Measurements from ENCODE around the gene RPL10. TPM values are rescaled to one million over a fixed set of nuclear protein-coding genes. Genes with fewer than 3 reads are reported as not detected.

Gene RPL10
- 1,000 to 10,000 TPM; 2,998 to 4,750 TPM for polyA plus RNA-seq

GRCh38 chrX:154397888-154398667, at the start of gene RPL10:
TSS of gene RPL10 (plus strand) at chrX:154398377. CDS start at chrX:154398520, 143 bp downstream.
- no peaks in the 10 kb centered on the region for H3K27me3 ChIP-seq (ENCODE audit: control insufficient read depth in 1 of 2, insufficient read depth in 2 of 2, low read length in 2 of 2)
- peaks cover 0 to 3% of the 10 kb centered on the region in 2 donors for H3K9me3 ChIP-seq (ENCODE audit: control insufficient read depth in 2 of 2, insufficient read depth in 1 of 2, low read depth in 1 of 2, low read length in 1 of 2)
- WGBS, 2 donors: 0 to 32% methylated on average over 69 of the region's 69 CpGs
- H3K36me3 ChIP-seq (ENCODE audit: control insufficient read depth in 2 of 2, insufficient read depth in 2 of 2, low read length in 1 of 2): peaks cover 0 to 15% of the 10 kb centered on the region in 2 donors
- peak within 1 kb of the TSS; percentile 96 to 99 for H3K27ac ChIP-seq (ENCODE audit: low read depth in 2 of 2, low read length in 1 of 2)
- H3K4me3 ChIP-seq (ENCODE audit: low read depth in 1 of 2, low read length in 2 of 2): peak within 1 kb of the TSS; percentile 54 to 82
- peaks cover 4 to 6% of the 10 kb centered on the region in 2 donors for H3K4me1 ChIP-seq (ENCODE audit: control insufficient read depth in 2 of 2, insufficient read depth in 2 of 2, low read length in 1 of 2)

- Histone ChIP-seq H3K27ac (ENCODE audit: low read depth in 2 of 2, low read length in 1 of 2) (no peak overlapping the region), H3K9me3 (ENCODE audit: control insufficient read depth in 2 of 2, insufficient read depth in 1 of 2, low read depth in 1 of 2, low read length in 1 of 2) (no peaks in the 10 kb centered on the region)
- 87 to 89% methylated on average over 20 to 24 of the region's 24 CpGs for WGBS, 2 donors
Measured at GRCh38 chrX:154348646-154349358, 49.4 kb upstream of the RPL10 start.

GRCh38 chrX:154349359-154349935, 48.7 kb upstream of the RPL10 start:
- no peaks in the 10 kb centered on the region for H3K9me3 ChIP-seq (ENCODE audit: control insufficient read depth in 2 of 2, insufficient read depth in 1 of 2, low read depth in 1 of 2, low read length in 1 of 2)
- H3K36me3 ChIP-seq (ENCODE audit: control insufficient read depth in 2 of 2, insufficient read depth in 2 of 2, low read length in 1 of 2): peaks cover 0 to 47% of the 10 kb centered on the region in 2 donors
- no peaks in the 10 kb centered on the region for H3K27me3 ChIP-seq (ENCODE audit: control insufficient read depth in 1 of 2, insufficient read depth in 2 of 2, low read length in 2 of 2)
- peaks cover 3 to 6% of the 10 kb centered on the region in 2 donors for H3K4me1 ChIP-seq (ENCODE audit: control insufficient read depth in 2 of 2, insufficient read depth in 2 of 2, low read length in 1 of 2)
- 62 to 79% methylated on average over 17 to 19 of the region's 19 CpGs for WGBS, 2 donors
- no peak overlapping the region for H3K27ac ChIP-seq (ENCODE audit: low read depth in 2 of 2, low read length in 1 of 2)
- no peak overlapping the region for H3K4me3 ChIP-seq (ENCODE audit: low read depth in 1 of 2, low read length in 2 of 2)

More at GRCh38 chrX:154348646-154349358, 49.4 kb upstream of the RPL10 start:
- Histone ChIP-seq H3K4me3 (ENCODE audit: low read depth in 1 of 2, low read length in 2 of 2) (no peak overlapping the region), H3K36me3 (ENCODE audit: control insufficient read depth in 2 of 2, insufficient read depth in 2 of 2, low read length in 1 of 2) (peaks cover 0 to 41% of the 10 kb centered on the region in 2 donors), H3K4me1 (ENCODE audit: control insufficient read depth in 2 of 2, insufficient read depth in 2 of 2, low read length in 1 of 2) (peaks cover 3 to 6% of the 10 kb centered on the region in 2 donors), H3K27me3 (ENCODE audit: control insufficient read depth in 1 of 2, insufficient read depth in 2 of 2, low read length in 2 of 2) (no peaks in the 10 kb centered on the region)

GRCh38 chrX:154349979-154350378, 48.2 kb upstream of the RPL10 start:
- no peak overlapping the region for H3K27ac ChIP-seq (ENCODE audit: low read depth in 2 of 2, low read length in 1 of 2)
- H3K9me3 ChIP-seq (ENCODE audit: control insufficient read depth in 2 of 2, insufficient read depth in 1 of 2, low read depth in 1 of 2, low read length in 1 of 2): no peaks in the 10 kb centered on the region
- WGBS, 2 donors: 81 to 87% methylated on average over 15 of the region's 15 CpGs
- H3K36me3 ChIP-seq (ENCODE audit: control insufficient read depth in 2 of 2, insufficient read depth in 2 of 2, low read length in 1 of 2): peaks cover 0 to 52% of the 10 kb centered on the region in 2 donors
- peaks cover 3 to 6% of the 10 kb centered on the region in 2 donors for H3K4me1 ChIP-seq (ENCODE audit: control insufficient read depth in 2 of 2, insufficient read depth in 2 of 2, low read length in 1 of 2)
- no peak overlapping the region for H3K4me3 ChIP-seq (ENCODE audit: low read depth in 1 of 2, low read length in 2 of 2)
- no peaks in the 10 kb centered on the region for H3K27me3 ChIP-seq (ENCODE audit: control insufficient read depth in 1 of 2, insufficient read depth in 2 of 2, low read length in 2 of 2)

- Histone ChIP-seq H3K4me1 (ENCODE audit: control insufficient read depth in 2 of 2, insufficient read depth in 2 of 2, low read length in 1 of 2) (peaks cover 3 to 6% of the 10 kb centered on the region in 2 donors), H3K27me3 (ENCODE audit: control insufficient read depth in 1 of 2, insufficient read depth in 2 of 2, low read length in 2 of 2) (no peaks in the 10 kb centered on the region), H3K36me3 (ENCODE audit: control insufficient read depth in 2 of 2, insufficient read depth in 2 of 2, low read length in 1 of 2) (peaks cover 0 to 58% of the 10 kb centered on the region in 2 donors), H3K4me3 (ENCODE audit: low read depth in 1 of 2, low read length in 2 of 2) (no peak overlapping the region), H3K9me3 (ENCODE audit: control insufficient read depth in 2 of 2, insufficient read depth in 1 of 2, low read depth in 1 of 2, low read length in 1 of 2) (no peaks in the 10 kb centered on the region), H3K27ac (ENCODE audit: low read depth in 2 of 2, low read length in 1 of 2) (peak overlapping the region in 1 of 2 donors; percentile 9)
- WGBS, 2 donors: 69 to 77% methylated on average over 19 of the region's 19 CpGs
Measured at GRCh38 chrX:154350429-154351182, 47.6 kb upstream of the RPL10 start.

GRCh38 chrX:154351183-154352011, 46.8 kb upstream of the RPL10 start:
- Histone ChIP-seq H3K36me3 (ENCODE audit: control insufficient read depth in 2 of 2, insufficient read depth in 2 of 2, low read length in 1 of 2) (peaks cover 0 to 65% of the 10 kb centered on the region in 2 donors), H3K4me3 (ENCODE audit: low read depth in 1 of 2, low read length in 2 of 2) (no peak overlapping the region), H3K4me1 (ENCODE audit: control insufficient read depth in 2 of 2, insufficient read depth in 2 of 2, low read length in 1 of 2) (peaks cover 3 to 6% of the 10 kb centered on the region in 2 donors), H3K27ac (ENCODE audit: low read depth in 2 of 2, low read length in 1 of 2) (peak overlapping the region; percentile 42), H3K27me3 (ENCODE audit: control insufficient read depth in 1 of 2, insufficient read depth in 2 of 2, low read length in 2 of 2) (no peaks in the 10 kb centered on the region), H3K9me3 (ENCODE audit: control insufficient read depth in 2 of 2, insufficient read depth in 1 of 2, low read depth in 1 of 2, low read length in 1 of 2) (no peaks in the 10 kb centered on the region)
- 45 to 57% methylated on average over 30 of the region's 30 CpGs for WGBS, 2 donors

- H3K4me3 ChIP-seq (ENCODE audit: low read depth in 1 of 2, low read length in 2 of 2): no peak overlapping the region
- H3K4me1 ChIP-seq (ENCODE audit: control insufficient read depth in 2 of 2, insufficient read depth in 2 of 2, low read length in 1 of 2): peaks cover 3 to 6% of the 10 kb centered on the region in 2 donors
- H3K27me3 ChIP-seq (ENCODE audit: control insufficient read depth in 1 of 2, insufficient read depth in 2 of 2, low read length in 2 of 2): no peaks in the 10 kb centered on the region
- 57 to 77% methylated on average over 13 to 14 of the region's 14 CpGs for WGBS, 2 donors
- no peaks in the 10 kb centered on the region for H3K9me3 ChIP-seq (ENCODE audit: control insufficient read depth in 2 of 2, insufficient read depth in 1 of 2, low read depth in 1 of 2, low read length in 1 of 2)
- peak overlapping the region in 1 of 2 donors; percentile 54 for H3K27ac ChIP-seq (ENCODE audit: low read depth in 2 of 2, low read length in 1 of 2)
- H3K36me3 ChIP-seq (ENCODE audit: control insufficient read depth in 2 of 2, insufficient read depth in 2 of 2, low read length in 1 of 2): peaks cover 0 to 70% of the 10 kb centered on the region in 2 donors
Measured at GRCh38 chrX:154352012-154352401, 46.2 kb upstream of the RPL10 start.

GRCh38 chrX:154352466-154352865, 45.7 kb upstream of the RPL10 start:
- H3K4me3 ChIP-seq (ENCODE audit: low read depth in 1 of 2, low read length in 2 of 2): no peak overlapping the region
- no peaks in the 10 kb centered on the region for H3K27me3 ChIP-seq (ENCODE audit: control insufficient read depth in 1 of 2, insufficient read depth in 2 of 2, low read length in 2 of 2)
- peaks cover 3 to 6% of the 10 kb centered on the region in 2 donors for H3K4me1 ChIP-seq (ENCODE audit: control insufficient read depth in 2 of 2, insufficient read depth in 2 of 2, low read length in 1 of 2)
- H3K27ac ChIP-seq (ENCODE audit: low read depth in 2 of 2, low read length in 1 of 2): peak overlapping the region in 1 of 2 donors; percentile 54
- peaks cover 0 to 75% of the 10 kb centered on the region in 2 donors for H3K36me3 ChIP-seq (ENCODE audit: control insufficient read depth in 2 of 2, insufficient read depth in 2 of 2, low read length in 1 of 2)
- 73 to 83% methylated on average over 13 of the region's 13 CpGs for WGBS, 2 donors
- no peaks in the 10 kb centered on the region for H3K9me3 ChIP-seq (ENCODE audit: control insufficient read depth in 2 of 2, insufficient read depth in 1 of 2, low read depth in 1 of 2, low read length in 1 of 2)

Data from esophagus (tissue), 2 donors.